Activated T-helper 1 cell treated with Interleukin-2 at 50 U/mL for 16 hours (primary cell): ENCODE measurements around the gene ZNF302.
"Not testable (repeated sequence)": the region's sequence is repeated elsewhere in the genome, so short reads cannot be mapped to it uniquely, and the experiment has no call there.

Source experiments
- DNase-seq: peaks from one replicate; pipeline ENCODE4 v3.0.0-alpha.2; 2020; ENCODE audit warnings: low read depth

Gene ZNF302

GRCh38 chr19:34673590-34673989 lies 3.9 kb upstream of the ZNF302 start:
- no peak for DNase-seq

- no peak for DNase-seq
Measured at GRCh38 chr19:34675250-34675649, 2.2 kb upstream of the ZNF302 start.

- DNase-seq: no peak
Measured at GRCh38 chr19:34675919-34676318, 1.6 kb upstream of the ZNF302 start.

GRCh38 chr19:34676697-34677385 lies 637 bp upstream of the ZNF302 start, which contains the start of gene SCGB2B2:
Gene SCGB2B2, minus strand, starts transcription at chr19:34677159. Its CDS starts 82,596 bp downstream, at chr19:34594563.
- no peak for DNase-seq

- DNase-seq: no peak
Measured at GRCh38 chr19:34678085-34678412, 571 bp downstream of the ZNF302 start.

GRCh38 chr19:34678421-34678820 lies 943 bp downstream of the ZNF302 start:
- no peak for DNase-seq

- DNase-seq: no peak
Measured at GRCh38 chr19:34681478-34681877, 4.0 kb downstream of the ZNF302 start.

- not testable (repeated sequence) for DNase-seq
Measured at GRCh38 chr19:34685266-34685665, 7.8 kb downstream of the ZNF302 start.

GRCh38 chr19:34686455-34686854 lies 9.0 kb downstream of the ZNF302 start:
- DNase-seq: no peak

- no peak for DNase-seq
Measured at GRCh38 chr19:34687348-34687747, 9.9 kb downstream of the ZNF302 start.

GRCh38 chr19:34688592-34688991 lies 11.1 kb downstream of the ZNF302 start:
- no peak for DNase-seq

- no peak for DNase-seq
Measured at GRCh38 chr19:34690372-34690771, 12.9 kb downstream of the ZNF302 start.

GRCh38 chr19:34692549-34692948 lies 15.1 kb downstream of the ZNF302 start:
- DNase-seq: no peak

- no peak for DNase-seq
Measured at GRCh38 chr19:34707661-34708060, 30.2 kb downstream of the ZNF302 start.

GRCh38 chr19:34711890-34712289 lies 34.4 kb downstream of the ZNF302 start:
- no peak for DNase-seq

- DNase-seq: peak; percentile 19
Measured at GRCh38 chr19:34712395-34713261, 35.1 kb downstream of the ZNF302 start.

GRCh38 chr19:34713262-34713637 lies 35.8 kb downstream of the ZNF302 start:
- DNase-seq: no peak

- DNase-seq: no peak
Measured at GRCh38 chr19:34715357-34715756, 37.9 kb downstream of the ZNF302 start.

- DNase-seq: no peak
Measured at GRCh38 chr19:34722353-34722752, 44.9 kb downstream of the ZNF302 start.

- no peak for DNase-seq
Measured at GRCh38 chr19:34725400-34725799, 47.9 kb downstream of the ZNF302 start.

GRCh38 chr19:34731019-34731829 lies 53.7 kb downstream of the ZNF302 start:
- DNase-seq: no peak

GRCh38 chr19:34731964-34732363 lies 54.5 kb downstream of the ZNF302 start:
- DNase-seq: no peak
